AML-193 (cell line): ENCODE measurements around the gene PPP5C.
A peak's percentile ranks its signal among the peaks of the same experiment; 100 is the strongest.
"Not testable (repeated sequence)": the region's sequence is repeated elsewhere in the genome, so short reads cannot be mapped to it uniquely, and the experiment has no call there.

ENCODE experiments used
- DNase-seq, 2 experiments: peaks; one replicate each; lab custom pipeline; 2025; lab: John Stamatoyannopoulos, UW

Gene PPP5C

GRCh38 chr19:46346821-46347571 lies at the start of gene PPP5C:
Gene PPP5C, plus strand, starts transcription at chr19:46347087. Its CDS starts 10 bp downstream, at chr19:46347097.
- DNase-seq: peak; percentile 89 to 90

- DNase-seq: no peak
Measured at GRCh38 chr19:46297700-46298478, 49.0 kb upstream of the PPP5C start.

DNA sequence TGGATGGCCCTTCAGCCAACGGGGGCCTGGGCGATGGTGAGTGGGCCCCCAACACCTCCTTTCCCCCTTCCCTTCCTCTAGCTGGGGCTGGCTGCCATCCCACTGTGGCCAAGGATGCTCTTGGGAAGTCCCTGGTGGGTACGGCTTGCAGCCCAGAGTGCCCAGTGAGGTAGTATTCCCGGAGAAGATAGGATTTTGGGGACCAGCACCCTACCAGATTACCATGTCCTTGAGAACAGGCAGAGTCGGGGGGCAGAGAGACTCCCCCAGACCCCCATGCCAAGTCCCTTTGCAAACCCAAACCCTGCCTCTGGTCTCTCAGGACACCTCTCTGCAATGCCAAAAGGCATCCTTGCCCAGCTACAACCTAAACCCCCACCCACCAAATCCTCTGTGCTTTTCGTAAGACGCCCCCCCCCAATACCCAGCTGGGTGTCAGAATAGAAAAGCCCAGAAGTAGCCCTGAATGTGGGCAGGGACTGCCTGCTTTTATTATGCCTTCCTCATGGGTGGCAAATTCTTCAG lies 48.3 kb upstream of the PPP5C start:
- no peak for DNase-seq

DNA sequence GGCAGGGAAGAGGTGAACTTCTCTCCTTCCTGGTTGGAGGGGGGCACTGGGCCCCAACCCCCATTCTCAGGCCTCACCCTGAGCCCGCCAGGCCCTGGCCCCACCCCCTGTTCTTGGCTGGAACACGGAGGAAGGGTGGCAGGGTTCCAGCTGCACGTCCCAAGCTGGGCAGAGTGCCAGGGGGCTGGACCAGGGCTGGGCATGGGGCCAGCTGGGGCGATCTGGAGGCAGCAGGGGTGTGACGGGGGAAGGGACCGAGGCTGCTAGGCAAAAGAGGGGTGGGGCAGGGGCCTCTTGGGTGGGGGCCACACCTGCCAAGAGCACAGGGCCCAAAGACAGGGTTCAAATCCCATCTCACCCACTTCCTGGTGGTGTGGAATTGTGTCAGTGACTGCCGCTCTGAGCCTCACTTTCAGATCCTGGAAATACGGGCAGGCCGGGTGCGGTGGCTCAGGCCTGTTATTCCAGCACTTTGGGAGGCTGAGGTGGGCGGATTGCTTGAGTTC lies 47.8 kb upstream of the PPP5C start:
- DNase-seq: no peak

- no peak for DNase-seq
Measured at GRCh38 chr19:46299695-46300094, 47.2 kb upstream of the PPP5C start.

- no peak for DNase-seq
Measured at GRCh38 chr19:46303322-46303690, 43.6 kb upstream of the PPP5C start.

DNA sequence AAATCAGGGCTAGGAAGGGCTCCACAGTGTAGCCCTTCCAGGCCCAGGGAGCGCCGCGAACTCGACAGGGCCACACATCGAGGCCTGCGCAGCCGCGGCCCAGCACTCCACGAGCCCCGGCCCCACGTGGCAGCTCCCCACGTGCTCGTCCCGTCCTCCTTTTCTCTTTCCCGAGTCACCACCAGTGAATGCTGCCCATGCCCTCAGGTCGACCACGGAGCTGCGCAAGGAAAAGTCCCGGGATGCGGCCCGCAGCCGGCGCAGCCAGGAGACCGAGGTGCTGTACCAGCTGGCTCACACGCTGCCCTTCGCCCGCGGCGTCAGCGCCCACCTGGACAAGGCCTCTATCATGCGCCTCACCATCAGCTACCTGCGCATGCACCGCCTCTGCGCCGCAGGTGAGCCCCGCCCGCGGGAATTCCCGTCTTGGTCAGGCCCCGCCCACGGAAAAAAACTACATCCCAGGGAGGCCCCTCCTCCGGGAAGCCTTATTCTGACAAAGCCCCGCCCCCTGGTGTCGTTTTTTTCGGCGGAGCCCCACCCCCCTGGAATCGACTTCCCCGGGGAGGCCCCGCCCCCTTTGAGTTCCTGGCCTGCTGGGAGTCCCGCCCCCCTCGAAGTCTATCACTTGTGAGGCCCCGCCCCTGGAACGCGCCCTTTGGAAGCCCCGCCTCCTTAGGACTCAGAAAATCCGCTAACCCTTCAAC lies 43.0 kb upstream of the PPP5C start:
- DNase-seq: no peak

DNA sequence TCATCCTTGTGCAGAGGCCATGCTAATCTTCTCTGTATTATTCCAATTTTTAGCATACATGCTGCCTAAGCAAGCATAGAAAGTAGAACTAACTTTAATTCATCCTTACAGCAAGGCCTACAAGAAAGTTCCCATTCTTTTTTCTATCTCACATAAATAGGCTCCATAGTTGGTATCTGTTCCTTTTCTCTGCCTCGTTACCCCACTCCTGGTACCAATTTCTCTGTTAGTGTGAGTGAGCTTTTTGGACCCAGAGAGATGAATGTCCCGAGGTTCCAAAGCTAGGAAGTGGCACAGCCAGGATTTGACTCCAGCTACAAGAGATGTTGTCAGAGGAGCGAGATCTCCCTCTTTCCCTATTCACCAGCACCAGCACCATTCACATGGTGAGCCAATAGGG lies 40.4 kb upstream of the PPP5C start:
- DNase-seq: no peak

DNA sequence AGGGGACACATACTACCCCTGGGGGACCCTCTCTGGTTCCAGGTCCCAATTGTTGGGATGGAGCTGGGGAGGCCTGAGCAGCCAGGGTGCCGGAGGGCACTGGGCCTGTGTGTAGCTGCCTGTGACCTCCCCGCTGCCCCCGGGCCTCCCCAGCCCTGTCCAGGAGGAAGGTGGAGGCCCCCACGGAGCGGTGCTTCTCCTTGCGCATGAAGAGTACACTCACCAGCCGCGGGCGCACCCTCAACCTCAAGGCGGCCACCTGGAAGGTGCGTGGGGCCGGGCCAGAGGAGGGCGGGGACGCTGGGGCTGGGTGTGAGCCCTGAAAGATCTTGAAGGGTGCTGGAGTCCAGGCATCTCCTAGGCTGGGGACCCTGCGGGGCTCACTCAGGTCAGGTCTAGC lies 38.4 kb upstream of the PPP5C start:
- no peak for DNase-seq

DNA sequence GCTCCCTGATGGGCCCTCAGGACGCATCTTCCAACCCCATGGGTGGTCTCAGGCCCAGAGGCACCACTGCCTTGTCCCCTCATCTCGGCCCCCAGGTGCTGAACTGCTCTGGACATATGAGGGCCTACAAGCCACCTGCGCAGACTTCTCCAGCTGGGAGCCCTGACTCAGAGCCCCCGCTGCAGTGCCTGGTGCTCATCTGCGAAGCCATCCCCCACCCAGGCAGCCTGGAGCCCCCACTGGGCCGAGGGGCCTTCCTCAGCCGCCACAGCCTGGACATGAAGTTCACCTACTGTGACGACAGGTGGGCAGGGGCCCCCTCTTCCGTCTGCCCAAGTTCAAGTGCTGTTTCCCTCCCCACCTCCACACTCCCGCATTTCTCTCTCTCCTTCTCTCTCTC lies 37.8 kb upstream of the PPP5C start:
- no peak for DNase-seq

- DNase-seq: no peak
Measured at GRCh38 chr19:46311444-46311843, 35.4 kb upstream of the PPP5C start.

GRCh38 chr19:46313540-46314469 lies 33.1 kb upstream of the PPP5C start:
- not testable (repeated sequence) for DNase-seq

DNA sequence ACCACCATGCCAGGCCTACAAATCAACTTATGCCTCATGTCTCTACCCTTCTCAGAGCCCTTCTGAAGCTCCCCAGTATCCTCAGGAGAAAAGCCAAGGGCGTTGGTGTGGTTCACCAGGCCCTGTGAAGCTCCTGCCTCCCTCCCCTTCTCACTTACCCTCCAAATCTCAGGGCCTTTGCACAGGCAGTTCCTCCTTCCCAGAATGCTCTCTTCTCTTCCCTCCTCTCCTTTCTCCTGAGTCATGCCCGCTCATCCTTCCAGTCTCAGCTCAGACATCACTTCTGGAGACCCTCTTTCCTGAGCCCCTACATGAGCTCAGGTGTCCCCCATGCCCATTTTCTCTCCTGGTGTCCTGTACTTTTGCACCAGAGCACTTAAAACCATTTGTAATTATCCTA lies 29.5 kb upstream of the PPP5C start:
- DNase-seq: no peak

- DNase-seq: no peak
Measured at GRCh38 chr19:46319613-46320012, 27.3 kb upstream of the PPP5C start.

GRCh38 chr19:46320559-46320958 lies 26.3 kb upstream of the PPP5C start:
- DNase-seq: no peak

- DNase-seq: no peak
Measured at GRCh38 chr19:46321653-46322052, 25.2 kb upstream of the PPP5C start.

GRCh38 chr19:46323227-46323626 lies 23.7 kb upstream of the PPP5C start:
- DNase-seq: not testable (repeated sequence)

GRCh38 chr19:46324277-46324676 lies 22.6 kb upstream of the PPP5C start:
- no peak for DNase-seq

DNA sequence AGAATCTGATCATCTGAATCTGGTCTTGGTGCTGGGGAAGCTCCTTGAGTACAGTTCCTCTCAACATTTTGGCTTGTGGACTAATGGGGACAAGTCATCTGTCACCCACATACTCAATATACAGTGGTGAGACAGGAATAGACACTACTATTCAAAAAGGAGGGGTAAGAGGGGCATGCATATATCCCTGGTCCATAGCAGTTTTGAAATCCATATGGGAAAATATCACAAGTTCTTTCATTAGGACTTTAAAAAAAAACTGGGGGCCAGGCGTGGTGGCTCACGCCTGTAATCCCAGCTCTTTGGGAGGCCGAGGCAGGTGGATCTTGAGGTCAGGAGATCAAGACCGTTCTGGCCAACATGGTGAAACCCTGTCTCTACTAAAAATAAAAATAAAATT lies 20.3 kb upstream of the PPP5C start:
- no peak for DNase-seq

- no peak for DNase-seq
Measured at GRCh38 chr19:46328079-46328478, 18.8 kb upstream of the PPP5C start.

DNA sequence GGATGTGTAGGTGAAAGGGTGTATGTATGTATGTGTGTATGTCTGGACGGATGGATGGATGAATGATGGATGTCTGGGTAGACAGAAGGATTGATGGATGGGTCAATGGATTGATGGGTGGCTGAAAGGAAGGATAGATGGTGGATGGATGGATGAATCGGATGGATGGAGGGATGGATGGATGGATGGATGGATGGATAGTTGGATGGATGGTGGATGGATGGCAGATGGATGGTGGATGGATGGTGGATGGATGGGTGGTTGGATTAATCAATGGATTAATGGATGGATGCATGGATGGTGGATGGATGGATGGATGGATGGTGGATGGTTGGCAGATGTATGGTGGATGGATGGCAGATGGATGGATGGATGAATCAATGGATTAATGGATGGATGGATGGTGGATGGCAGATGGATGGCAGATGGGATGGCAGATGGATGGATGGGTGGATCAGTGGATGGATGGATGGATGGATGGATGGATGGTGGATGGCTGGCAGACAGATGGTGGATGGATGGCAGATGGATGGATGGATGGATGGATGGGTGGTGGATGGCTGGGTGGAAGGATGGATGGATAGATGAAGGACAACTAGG lies 16.5 kb upstream of the PPP5C start:
- no peak for DNase-seq
